Kidney capillary endothelial cell (primary cell): Measurements from ENCODE around the gene KIF18B.
A peak's percentile ranks its signal among the peaks of the same experiment; 100 is the strongest.

Experiments
- DNase-seq: peaks from one replicate; pipeline ENCODE4 v3.0.0-alpha.2; 2018; ENCODE audit warnings: low spot score

The KIF18B gene

DNA sequence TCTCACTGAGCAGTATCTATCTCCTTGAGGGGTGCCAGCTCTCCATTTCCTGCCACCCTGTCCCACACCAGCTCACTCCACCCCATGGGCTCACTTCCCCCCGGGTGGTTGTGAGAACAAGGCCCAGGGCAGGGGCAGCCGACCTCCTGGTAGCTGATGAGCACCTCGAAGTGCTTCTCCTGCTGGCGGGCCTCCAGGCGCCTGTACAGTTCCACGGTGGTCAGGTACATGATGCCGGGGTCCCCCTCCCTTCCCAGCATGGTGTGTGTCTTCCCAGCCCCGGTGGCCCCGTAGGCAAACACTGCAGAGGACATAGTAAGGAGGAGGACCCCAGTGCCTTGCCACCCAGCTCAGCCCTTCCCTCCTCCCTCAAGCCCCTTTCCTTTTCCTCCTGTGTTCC, 12.5 kb downstream of the KIF18B start:
- DNase-seq, result no peak

DNA sequence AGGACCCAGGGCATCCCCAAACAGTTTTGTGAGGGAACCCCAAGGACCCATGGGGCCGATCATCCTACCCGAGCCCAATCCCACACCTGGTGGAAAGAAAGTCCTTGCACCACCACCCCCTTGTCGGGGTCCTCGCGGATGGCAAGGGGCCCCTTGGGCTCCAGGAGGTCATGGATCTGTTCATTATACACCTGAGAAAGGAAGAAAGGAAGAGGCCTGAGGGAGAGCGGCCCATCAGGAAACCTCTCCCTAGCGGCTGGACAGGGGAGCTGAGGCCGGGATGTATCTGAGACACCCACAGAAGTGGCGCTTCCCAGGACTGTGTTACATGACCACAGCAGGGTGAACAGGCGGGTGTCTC, 12.8 kb downstream of the KIF18B start:
- no peak for DNase-seq

DNA sequence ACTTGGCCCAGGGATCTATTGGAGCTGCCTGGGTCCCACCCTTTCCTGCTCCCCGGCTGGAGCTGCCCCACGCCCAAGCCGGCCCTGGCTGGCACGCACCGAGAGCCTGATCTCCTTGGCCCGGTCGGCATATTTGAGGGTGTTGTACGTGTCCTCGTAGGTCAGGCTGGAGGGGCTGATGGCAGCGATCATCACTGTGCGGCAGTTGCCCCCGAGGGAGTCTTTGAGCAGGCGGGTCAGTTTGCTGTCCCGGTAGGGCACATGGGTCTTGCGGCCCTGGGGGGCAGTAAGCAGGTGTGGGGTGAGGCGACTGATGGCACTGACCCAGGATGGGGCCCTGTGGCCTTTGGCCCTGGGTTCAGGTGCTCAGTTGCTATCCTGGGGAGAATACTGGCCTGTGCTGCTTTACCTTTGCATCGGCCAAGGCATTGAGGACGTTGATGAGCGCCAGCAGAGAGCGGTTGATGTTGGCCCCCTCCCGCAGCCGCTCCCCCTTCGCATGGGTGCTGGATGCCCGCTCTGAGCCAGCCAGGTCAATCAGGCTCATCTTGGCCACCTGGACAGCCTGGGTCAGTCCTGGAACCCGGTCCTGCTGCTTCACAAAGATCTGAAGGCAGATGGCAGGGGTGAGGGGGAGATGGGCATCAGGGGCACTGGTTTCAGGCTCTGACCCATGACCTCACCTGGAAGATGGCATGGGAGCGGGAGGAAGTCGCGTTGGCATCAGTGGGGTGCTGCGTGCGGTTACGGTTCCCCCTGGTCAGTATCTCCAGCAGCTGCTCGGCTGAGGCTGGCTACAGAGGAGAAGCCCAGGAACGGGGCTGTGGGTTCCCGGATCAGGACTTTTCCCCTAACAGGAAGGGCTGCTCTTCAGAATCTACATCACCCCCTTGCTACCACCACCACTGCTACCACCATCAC, 13.5 kb downstream of the KIF18B start:
- no peak for DNase-seq

DNA sequence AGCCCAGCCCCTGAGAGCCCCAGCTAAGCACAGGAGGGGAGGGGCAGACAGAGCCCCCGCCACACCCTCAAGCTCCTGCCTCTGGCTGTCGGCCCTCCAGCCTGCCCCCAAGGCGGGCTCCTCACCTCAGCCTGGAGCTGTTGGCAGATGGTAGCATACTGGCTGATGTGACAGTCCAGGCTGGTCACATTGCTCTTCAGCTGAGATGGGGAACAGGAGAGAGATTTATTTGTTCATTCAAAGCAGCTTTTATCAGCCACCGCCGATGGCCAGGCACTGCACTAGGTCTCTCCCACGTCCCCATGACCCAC, 14.8 kb downstream of the KIF18B start:
- no peak for DNase-seq

DNA sequence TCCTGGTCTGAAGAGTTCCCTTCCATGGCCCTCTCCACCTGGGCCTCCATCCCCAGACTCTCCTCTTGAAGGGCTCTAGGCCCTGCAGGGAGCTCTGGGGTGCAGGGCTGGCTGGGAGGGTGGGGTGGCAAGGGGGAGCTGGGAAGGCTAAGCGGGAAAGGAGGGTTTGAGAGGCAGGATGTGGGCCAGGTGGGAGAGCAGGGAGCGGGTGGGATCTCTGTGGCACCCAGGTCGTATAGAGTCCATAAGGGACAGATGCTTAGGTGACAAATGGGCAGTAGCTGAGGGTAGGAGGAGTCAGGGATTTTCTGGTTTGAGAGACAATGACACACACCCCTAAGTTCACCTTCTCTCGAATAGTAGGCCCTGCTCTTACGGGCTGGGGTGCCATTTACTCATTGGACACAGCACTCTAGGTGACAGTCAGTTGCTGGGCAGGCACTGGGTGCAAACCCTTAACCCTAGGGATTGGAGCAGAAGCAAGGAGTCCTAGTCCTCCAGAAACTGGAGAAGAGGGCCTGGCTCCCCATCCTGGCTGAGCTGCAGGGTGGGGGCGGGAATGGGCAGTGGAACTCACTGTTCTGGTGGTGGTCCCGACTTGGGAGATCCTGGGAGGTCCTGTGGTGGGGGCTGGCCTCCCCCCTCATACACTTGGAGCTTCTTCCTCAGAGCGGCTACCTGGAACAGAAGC, 15.3 kb downstream of the KIF18B start:
- DNase-seq, result no peak

DNA sequence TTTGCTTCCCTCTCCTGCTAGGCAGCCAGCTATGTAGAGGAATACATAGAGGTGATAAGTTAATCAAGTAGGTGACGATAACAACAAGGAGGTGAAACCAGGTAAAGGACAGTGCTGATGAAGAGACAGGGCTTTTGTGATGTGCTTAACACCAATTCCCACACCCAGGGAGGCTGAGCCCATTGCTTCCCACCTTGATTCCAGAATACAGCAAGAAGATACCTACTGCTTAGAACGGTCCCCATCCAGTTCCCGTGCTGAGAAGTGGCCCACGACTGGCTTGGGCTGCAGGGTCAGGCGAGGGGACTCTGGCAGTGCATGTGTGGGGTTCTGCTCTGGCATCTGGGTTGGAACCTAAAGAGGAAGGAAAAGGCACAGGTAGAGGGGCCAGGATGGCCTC, 16.2 kb downstream of the KIF18B start:
- no peak for DNase-seq

DNA sequence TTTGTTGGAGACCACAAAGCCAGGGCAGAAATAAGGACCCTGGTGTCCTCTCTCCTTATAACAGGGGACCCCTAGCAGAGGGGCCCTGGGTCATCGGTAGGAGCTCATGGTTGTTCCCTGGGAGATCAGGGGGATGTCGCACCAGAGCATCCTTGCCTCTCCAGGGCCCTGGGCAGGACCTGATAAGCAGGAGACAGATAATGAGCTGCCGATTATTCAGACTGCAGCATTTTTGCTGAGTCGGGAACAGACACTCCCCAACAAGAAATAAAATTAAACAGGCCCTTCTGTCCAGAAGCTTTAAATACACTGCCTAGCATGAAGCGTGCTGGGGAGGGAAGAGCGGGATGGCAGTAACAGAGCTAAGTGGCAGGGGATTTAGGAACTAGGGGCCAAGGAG, 16.9 kb downstream of the KIF18B start:
- DNase-seq, result no peak

DNA sequence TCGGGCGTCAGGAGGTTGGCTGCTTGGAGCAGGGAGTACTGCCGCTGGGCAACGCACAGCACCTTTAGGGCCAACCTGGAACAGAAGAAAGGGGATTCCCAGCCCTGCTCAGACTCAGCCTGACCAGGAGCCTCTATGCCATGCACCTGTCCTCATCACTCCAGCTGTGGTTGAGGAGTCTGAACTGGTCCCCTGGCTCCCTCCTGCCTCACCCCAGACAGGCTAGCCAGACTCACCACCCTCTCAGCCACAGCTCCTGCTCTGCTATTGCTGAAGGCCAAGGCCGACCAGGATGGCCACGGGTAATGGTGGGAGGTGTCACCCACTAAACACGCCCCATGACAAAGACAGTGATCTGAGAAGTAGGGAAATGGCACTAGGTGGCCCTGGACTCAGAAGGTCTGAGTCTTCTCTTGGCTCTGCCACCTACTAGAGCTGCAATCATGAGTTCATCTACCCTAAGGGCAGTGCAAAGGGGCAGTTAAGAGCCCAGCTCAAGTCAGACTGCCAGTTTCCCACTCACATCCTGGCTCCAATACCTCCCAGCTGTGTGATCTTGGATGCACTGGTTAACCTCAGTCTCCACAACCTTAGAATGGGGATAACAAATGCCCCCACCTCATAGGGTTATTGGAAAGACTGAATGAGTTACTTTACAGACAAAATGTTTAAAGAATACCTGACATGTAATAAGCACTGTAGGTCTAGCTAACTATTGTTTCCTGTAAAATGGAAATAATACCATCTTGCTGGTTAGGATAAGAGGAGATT, 18.4 kb downstream of the KIF18B start:
- no peak for DNase-seq

DNA sequence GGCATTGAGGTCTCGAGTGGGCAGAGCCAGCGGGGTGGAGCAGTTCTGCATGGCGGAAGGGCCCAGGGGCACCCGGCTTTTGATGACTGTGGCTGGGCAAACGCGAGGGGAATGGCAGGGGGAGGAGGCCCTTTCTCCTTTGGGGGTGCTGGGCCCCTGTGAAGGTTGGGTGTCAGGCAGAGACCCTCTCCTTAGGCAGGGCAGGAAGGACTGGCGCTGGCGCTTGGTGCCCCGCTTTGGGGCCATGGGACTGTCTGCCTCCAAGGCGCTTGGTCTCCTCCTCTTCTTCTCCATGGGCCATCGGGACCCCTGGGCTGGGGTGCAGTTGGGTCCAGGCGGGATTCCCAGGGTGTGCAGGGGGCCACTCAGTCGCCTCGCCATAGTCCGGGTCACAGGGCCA, 19.4 kb downstream of the KIF18B start:
- no peak for DNase-seq

DNA sequence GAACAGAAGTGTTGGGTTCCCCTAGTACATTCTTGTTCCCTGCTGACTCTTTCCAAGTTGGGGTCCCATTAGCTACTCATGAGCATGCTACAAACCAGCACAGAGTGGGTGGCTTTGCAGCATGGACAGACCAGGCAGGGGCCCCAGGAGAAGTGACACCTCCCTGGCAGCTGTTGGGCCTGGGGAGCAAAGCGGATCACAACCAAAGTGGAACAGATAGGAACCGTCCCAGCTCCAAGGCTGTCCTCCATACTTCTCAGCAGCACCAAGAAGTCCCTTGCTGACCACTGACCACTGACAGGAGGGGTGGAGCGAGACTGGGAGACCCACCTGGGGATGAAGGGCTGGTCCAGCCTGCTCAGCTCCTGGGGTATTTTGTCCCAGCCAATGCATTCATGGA, 19.9 kb downstream of the KIF18B start:
- DNase-seq, result no peak

DNA sequence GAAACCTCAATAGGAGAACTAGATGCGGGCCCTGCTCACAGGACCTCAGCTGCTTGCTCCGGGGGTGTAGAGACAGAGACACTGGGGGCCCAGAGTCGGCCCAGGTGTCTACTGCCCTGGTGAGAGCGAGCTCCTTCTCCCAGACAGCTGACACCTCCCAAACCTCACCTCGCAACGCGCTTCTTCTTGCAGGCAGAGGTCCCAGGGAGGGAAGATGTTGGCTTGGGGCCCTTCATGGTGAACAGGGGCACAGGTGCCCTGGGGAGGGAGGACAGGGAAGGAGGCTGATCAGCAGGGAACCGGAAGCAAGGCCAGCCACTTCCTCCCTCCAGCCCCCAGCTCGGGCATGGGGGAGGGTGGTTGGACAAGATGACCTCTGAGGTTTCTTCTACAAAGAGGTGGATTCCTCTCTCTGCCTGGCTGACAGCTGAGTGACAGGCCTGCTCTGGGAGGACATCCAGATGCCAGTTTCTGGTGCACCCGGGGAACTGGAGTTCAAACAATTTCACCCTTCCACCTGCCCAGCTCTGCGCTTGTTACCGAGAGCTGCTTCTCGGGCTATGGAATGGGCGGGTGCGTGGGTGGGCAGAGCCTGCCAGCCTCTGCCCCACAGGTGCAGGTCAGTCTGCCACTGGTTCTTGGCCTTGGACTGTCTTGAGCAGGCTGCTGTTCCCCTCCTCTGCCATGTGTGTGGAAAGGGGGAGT, 20.6 kb downstream of the KIF18B start:
- DNase-seq, result no peak

DNA sequence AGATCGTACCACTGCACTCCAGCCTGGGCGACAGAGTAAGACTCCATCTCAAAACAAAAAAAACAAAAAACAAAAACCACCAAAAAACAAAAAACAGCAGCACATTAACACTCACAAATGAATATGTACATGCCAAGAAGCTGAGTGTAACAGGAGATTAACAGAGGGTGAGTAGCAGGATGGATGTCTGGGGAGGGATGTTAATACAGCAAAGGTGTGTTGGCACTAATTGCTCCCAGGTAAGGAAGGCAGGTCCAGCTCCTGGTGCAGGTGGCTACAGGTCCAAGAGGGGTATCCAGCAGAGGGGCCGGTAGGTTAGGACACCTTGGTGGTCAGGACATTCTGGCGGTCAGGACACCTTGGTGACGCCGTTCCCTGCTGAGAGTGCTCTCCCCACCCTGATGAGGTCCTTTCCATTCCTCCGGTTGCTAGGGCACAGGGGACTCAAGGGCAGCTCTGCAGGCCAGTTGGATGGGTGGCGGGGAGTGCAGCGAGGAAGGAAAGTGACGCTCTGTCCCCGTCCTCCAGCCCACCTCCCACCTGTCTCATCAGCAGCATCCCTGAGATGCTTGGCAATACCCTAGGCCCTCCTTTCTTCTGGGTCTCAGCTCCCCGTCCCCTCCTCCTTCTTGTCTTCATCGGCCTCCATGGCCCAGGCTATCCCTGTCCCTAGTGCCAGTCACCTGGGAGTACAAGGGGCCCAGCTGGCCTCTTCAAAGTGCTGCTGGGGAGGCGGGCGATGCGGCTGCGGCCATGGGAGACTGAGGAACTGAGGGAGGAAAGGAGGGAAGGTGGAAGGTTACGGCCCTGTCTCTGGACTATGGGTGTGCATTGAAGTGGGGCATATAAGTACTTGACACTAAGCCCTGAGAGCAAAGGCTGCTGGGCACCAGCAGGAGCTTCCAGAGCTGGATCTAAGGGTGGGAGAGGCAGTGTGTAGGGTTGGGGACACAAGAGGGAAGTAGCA, 21.6 kb downstream of the KIF18B start:
- no peak for DNase-seq

DNA sequence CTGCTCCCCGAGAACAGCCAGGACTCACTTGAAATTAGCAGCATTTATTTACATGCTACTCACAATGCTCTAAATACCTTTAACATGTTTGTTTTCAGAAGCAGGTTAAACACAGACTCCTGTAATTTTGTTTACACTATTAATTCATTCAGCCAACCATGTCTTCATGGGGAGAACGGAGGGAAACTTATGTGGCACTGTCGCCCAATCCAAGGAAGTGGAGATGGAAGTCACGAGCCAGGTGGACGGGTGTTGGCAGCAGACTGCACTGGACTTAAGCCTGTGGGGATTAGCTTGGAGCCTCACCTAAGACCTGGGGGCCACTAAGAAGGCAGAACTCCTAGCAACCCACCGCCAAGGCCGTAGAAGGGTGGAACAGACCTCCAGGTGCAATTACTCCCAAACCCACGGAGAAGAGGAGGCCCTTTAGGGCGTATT, 23.4 kb downstream of the KIF18B start:
- DNase-seq, result no peak

DNA sequence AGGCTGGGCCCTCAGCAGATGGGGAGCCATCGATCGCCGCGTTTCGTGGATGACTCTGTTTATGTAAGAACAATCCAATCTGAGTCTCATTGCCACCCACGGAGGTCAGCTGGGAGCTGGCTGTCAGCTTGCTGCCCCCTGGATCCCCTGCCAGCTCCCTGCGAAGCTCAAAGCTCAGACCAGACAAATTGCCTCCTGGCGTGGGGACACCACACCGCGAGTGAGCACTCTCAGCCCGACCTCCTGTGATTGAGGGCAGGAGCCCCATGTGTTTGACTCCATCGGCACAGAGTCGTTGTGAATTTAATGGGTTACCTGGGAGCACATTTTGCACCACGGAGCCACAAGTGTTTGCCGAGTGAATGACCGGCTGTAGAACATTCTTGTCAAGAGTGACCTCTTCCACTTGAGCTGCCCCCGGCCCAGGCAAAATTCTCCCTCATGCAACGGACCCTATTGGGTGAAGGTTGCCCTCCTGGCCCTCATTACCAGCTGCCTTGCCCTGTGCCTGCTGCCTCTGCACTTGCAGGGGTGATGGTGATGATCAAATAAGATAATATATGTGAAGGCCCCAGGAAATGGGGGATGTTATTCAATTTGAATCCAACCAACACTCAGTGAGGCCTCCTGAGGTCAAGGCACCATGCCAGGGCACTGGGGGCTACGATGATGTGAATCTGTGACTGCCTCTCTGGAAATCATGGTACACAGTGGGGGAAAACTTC, 24.7 kb downstream of the KIF18B start:
- DNase-seq, result no peak

DNA sequence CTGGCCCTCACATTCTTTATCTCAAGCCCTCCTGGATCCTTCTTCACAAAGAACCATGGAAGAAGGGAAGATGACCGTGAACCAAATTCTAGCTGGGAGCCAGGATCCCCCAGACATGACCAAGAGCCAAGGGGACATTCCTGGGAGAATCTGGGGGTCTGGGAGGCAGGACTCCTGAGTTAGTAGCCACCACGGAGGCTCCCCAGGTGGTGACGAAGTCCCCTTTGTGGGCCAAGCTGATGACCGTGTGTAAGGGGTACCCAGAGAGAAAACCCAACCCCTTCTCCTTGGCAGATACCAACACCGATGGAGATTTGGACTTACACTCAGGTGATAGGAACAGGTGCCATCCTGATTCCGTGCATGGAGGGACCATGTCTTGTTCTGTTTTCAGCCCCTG, 25.4 kb downstream of the KIF18B start:
- DNase-seq, result no peak

DNA sequence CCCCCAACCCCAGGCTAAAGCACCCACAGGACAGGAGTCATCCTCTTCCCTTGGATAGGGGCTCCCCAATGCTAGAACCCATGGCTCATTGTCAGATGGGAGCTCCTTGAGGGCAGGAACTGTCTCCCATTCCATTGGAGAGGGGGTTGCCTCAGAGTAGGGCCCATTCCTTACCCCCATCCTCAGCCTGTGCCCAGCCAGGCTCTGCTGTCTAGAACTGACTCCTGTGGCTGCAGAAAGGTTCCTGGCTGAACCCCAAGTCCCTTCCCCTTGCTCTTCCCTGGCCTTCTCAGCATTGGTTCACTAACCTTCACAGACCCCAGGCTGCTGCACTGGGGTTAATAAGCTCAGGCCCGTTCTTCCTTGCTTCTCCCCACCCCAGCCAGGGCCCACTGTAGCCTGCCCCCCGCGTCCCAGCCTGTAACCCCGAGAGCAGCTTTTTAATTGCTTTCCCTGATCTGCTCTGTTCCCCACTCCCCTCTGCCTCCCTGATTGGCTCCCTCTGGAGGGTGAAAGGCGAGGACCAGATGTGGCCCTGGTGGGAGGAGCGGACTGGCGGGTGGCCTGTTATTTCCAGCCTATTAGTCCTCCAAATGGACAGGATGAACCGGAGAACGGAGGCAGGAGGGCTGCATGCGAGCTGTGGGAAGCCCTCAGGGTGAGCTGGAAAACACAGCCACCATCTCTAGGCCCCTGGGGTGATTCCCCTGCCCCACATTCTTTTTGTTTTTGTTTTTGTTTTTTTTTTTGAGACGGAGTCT, 26.3 kb downstream of the KIF18B start:
- DNase-seq, result no peak

DNA sequence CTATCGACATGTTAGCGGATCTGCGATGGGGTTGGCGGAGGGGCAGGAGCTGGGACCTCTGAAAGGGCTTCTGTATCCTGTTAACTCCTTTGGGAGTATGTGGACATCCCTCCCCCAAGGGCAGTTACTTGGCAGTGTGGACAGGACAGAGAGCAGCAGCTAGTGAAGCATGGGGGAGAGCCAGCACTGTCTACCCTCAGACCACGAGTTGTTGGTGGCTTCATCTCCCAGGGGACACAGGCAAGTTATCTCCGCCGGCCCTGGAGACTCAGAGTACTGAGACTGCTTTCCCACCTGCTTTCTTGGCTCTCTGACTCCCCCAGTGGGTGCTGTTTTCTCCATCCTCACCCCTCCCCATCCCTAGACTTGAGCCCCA, 27.0 kb downstream of the KIF18B start:
- DNase-seq, result no peak

DNA sequence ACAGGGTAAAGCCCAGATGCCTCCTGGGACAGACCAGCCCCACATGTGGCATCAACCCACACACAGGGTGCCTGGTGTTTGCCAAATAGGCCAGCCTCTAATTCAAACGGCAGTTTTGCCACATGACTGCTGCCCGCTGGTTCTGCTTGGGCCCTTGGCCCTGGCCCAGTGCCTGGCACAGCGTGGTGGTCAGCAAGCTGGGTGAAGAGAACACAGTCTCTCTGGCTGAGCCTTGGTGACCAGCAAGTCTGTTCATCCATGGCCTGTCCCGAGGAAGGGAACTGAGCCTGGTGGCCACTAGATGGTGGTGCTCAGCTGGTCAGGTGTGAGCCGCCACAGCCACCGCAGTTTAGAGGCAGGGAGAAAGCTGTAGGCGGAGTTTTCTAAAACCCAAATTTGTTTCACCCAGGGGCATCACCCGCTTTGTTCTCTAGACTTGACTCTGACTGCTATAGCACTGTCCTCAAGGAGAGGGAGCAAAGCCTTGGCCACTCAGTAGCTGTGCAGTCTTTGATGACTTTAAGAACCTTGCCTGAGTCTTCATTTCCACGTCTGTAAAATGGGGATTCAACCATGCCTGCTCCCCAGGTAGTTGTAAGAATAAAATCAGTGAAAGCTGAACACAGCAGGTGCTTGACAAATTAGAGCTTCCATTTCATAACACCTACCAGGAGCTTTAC, 27.5 kb downstream of the KIF18B start:
- peak; percentile 65 for DNase-seq

DNA sequence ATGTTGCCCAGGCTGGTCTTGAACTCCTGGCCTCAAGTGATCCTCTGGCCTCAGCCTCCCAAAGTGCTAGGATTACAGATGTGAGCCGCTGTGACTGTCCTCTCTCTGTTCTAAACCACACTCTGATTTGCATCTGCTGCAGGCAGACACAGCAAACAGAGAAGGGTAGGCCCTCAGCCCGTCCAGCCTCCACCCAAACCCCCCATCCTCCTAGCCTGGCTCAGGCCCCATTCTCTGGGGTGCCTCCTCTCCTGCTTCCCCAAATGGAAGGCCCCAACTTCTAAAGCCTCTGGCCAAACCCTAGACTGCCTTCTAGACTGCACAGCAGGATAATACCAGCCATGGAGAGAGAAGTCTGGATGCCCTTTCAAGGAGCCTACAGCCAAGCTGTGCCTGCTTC, 28.2 kb downstream of the KIF18B start:
- no peak for DNase-seq
